HuH-7 (cell line): ENCODE results near the gene ELP2.

Experiments used
- DNase-seq: peaks from one replicate; pipeline ENCODE4 v3.0.0; 2011; ENCODE audit warnings: low spot score

ELP2 gene

DNA sequence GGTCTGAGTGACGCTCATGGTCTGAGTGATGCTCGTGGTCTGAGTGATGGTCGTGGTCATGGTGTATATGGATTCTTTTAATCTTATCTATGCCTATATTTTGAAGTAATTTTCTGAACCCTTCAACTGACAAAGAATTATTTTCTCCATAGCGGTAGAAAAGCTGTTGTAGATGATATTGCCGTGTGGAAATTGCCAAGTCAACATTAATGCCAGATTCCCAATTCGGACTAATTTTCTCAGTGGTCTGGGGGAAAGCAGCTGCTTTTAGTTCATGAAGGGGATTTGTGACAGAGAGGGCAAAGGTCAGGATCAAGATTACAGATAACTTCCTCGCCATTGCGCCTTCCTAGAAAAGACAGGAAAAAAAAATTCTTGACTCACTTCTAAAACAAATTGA, 3.0 kb upstream of the ELP2 start:
- DNase-seq, result no peak

DNA sequence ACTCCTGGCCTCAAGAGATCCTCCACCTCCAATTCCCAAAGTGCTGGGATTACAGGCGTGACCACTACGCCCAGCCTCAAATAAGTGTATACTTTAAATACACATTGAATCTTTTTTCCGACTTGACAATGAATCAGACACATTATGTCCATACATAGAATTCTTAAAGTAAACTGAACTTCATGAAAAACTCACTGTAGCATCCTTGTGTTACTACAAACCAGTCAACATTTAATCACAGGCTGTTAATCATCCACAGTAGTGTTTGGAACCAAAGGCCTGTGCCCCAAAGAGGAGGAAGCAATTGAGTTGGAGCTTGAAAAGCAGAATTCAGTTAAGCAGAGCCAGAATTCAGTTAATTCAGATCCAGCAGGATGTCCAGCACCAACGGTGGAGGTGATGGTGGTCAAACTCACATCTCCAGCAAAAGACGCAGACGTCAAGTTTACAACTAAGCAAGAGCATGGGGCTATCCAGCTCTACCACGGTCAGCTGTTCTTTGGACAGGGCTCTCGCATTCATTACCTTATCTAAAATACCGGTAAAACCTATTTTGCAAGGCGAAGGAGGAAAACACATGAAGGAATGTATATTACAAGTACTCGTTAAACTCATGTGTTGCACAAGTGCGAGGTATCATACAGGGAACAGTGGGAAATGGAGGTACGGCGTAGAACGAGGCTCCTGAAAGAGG, 1.7 kb upstream of the ELP2 start:
- no peak for DNase-seq

- peak; percentile 20 for DNase-seq
Observed at GRCh38 chr18:36128530-36128870, 1.2 kb upstream of the ELP2 start.

DNA sequence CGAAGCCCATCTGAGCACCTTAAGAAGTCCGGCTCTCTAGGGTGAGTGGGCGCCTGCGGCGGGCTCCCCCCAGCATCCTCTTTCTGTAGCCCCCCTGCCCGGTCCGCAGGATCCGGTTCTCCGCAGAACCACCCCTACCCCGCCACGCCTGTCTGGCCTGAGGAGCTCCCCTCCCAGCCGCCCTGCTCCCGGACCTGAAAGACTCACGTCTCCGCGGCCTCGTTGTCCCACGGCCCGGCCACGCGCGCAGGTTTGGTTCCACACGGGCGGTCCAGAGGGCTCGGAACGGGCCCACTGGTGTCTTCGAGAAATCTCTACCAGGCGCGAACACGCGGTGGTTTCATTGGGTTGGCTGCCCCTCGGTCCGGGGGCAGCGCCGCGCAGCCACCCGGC, 796 bp upstream of the ELP2 start:
- DNase-seq, result peak; percentile 12

- DNase-seq, result peak; percentile 13
Observed at GRCh38 chr18:36130039-36130831, 536 bp downstream of the ELP2 start.

DNA sequence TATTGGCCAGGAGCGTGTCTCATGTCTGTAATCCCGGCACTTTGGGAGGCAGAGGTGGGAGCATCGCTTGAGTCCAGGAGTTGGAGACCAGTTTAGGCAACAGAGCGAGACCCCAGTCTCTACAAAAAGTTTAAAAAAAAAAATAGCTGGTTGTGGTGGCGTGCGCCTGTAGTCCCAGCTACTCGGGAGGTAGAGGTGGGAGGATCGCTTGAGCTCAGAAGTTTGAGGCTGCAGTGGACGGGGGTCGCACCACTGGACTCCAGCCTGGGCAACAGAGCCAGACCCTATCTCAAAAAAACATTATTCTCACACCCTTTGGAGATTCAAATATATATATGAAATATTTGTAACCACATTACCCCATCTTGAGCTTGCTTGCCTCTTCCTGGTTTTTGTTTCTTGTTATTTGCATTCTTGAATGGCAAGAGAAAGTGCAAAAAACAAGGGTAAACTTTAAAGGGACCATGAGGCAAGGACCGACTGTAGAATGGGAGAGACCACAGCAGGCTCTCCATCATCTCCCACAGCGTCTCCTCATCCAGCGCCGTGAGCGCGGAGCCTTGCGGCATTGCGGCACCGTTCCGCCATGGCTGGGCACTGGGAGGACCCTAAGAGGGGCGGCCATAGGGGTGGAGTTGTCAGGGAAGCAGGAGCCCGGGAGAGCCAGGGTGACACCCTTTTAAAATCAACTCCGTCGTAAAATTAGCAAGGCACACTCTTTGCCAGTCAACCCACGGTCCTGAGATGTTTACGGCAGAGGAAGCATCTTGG, 1.4 kb downstream of the ELP2 start:
- DNase-seq, result no peak

- DNase-seq, result no peak
Observed at GRCh38 chr18:36131692-36132483, 2.2 kb downstream of the ELP2 start.

DNA sequence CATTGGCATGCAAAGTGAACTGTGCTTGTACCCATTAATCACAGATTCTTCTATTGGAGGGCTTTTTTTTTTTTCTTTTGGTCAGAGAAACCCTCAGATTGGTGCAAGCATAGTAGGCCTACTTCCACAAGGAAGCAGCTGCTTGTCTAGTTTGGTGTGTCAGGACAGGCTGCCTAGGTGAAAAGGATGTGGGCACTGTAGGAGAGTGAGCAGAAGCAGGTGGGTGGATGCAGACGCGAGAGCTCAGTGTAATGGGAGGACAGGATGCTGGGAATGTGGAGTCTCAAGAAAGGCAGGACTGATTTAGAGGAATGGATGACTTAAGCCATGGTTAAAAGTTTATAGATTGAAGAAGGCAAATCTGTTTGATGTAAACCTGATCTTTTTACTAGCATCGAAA, 3.1 kb downstream of the ELP2 start:
- DNase-seq, result no peak

GRCh38 chr18:36135264-36135663, 5.6 kb downstream of the ELP2 start:
- DNase-seq, result no peak

GRCh38 chr18:36139245-36139644, 9.5 kb downstream of the ELP2 start:
- DNase-seq, result no peak

GRCh38 chr18:36141576-36141975, 11.9 kb downstream of the ELP2 start:
- DNase-seq, result no peak

GRCh38 chr18:36142751-36143150, 13.1 kb downstream of the ELP2 start:
- no peak for DNase-seq

- no peak for DNase-seq
Observed at GRCh38 chr18:36143391-36143790, 13.7 kb downstream of the ELP2 start.

- no peak for DNase-seq
Observed at GRCh38 chr18:36149514-36150289, 20.0 kb downstream of the ELP2 start.

- DNase-seq, result no peak
Observed at GRCh38 chr18:36152781-36153180, 23.1 kb downstream of the ELP2 start.

DNA sequence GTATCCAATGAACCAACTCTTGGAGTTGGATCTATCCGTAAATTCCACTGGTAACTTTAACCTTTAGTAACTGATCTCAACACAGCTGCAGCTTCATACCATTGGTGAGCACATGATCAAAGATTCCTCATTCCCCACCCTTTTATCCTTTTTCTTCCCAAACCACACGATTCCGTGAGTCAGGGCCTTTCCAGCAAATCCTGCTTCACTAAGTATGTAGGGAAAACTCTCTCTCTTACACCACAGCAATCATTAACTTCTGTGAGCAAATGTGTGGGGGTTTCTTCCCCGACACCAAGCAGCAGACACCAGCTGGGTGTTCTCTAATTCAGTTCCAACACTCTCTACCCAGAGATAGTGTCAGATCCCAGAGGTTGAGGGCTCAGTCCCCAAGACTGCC, 23.5 kb downstream of the ELP2 start:
- DNase-seq, result no peak

GRCh38 chr18:36153771-36154170, 24.1 kb downstream of the ELP2 start:
- DNase-seq, result no peak

GRCh38 chr18:36155851-36156757, 26.4 kb downstream of the ELP2 start:
- no peak for DNase-seq

DNA sequence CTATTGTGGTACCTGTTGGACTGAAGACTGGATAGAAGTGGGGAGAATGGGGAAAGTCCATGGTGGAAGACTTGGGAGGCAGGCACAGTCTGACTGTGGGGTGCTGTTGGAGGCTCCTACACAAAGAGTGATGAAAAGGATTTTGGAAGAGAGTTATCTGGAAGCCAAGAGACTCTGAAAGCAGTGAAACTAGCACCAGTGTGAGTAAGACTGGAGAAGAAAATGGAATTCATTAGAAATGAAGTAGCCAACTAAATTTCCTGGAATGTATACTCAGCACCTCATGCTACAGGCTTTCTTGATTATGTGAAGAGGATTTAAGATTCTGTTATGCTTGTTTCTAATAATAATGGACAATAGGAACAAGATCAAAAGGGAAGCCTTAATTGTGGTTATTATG, 27.7 kb downstream of the ELP2 start:
- no peak for DNase-seq

- DNase-seq, result no peak
Observed at GRCh38 chr18:36158266-36158867, 28.7 kb downstream of the ELP2 start.
